Endothelial cell of umbilical vein (primary cell): ENCODE results near the gene TMEM171. TPM values are rescaled to one million over a fixed set of nuclear protein-coding genes. Genes with fewer than 3 reads are reported as not detected.

Experiments
- BruUV-seq: library from RNA; stranded (reverse); fragments of 400-500 nt; replicated peaks from 2 replicates; lab custom pipeline; 2021; lab: Mats Ljungman, UMichigan
- CTCF ChIA-PET: fragments of 300-600, 350-600 bp; sonication (Branson Sonifier 250); formaldehyde crosslinking; loops from one replicate; lab custom pipeline; 2021; ENCODE audit warnings: antibody characterized with exemption, inconsistent platforms; lab: Charles Lee
- POLR2A ChIA-PET: fragments of 300-600, 350-600 bp; sonication (Branson Sonifier 250); formaldehyde crosslinking; loops from one replicate; lab custom pipeline; 2021; ENCODE audit warnings: antibody characterized with exemption, inconsistent platforms; lab: Charles Lee
- DNase-seq: peaks from one replicate; pipeline ENCODE4 v3.0.0-alpha.2; 2011; ENCODE audit warnings: low read depth, low spot score
- FAIRE-seq: peaks from 2 replicates; lab custom pipeline; 2011; peaks lifted over from hg19 to GRCh38; lab: Jason Lieb, UNC
- H2AFZ ChIP-seq: 2 replicates; pipeline ENCODE4 v1.6.0; 2012; ENCODE audit warnings: low read depth, low read length, control low read depth, inconsistent platforms
- H3K27ac ChIP-seq: 2 replicates; pipeline ENCODE4 v1.5.1; 2011; ENCODE audit warnings: low read depth, mild to moderate bottlenecking, control low read depth, low read length, moderate library complexity; ENCODE audit not compliant: insufficient read depth
- H3K27me3 ChIP-seq, 2 experiments: 2 replicates each; pipeline versions ENCODE4 v1.6.0 to v1.6.1; 2011; ENCODE audit warnings: low read length in 2 of 2, mixed read lengths in 1 of 2; ENCODE audit not compliant: control insufficient read depth in 2 of 2, insufficient read depth in 2 of 2
- H3K36me3 ChIP-seq, 2 experiments: 2 replicates in 1 of 2; 3 replicates in 1 of 2; pipeline ENCODE4 v1.5.1; 2011; ENCODE audit warnings: low read length in 2 of 2, mild to moderate bottlenecking in 1 of 2, moderate library complexity in 1 of 2; ENCODE audit not compliant: control insufficient read depth in 2 of 2, insufficient read depth in 2 of 2; ENCODE audit errors: extremely low read depth in 1 of 2
- H3K4me1 ChIP-seq: 3 replicates; pipeline ENCODE4 v1.5.1; 2011; ENCODE audit warnings: mild to moderate bottlenecking, low read length; ENCODE audit not compliant: control insufficient read depth, insufficient read depth; ENCODE audit errors: extremely low read depth
- H3K4me2 ChIP-seq: 2 replicates; pipeline ENCODE4 v1.6.1; 2011; ENCODE audit warnings: low read length, control low read depth, mixed read lengths; ENCODE audit not compliant: insufficient read depth
- H3K4me3 ChIP-seq, 3 experiments: fragments of 200-600 bp in 1 of 3; sonication (generic), shearing (Covaris generic) in 1 of 3; replicated peaks in 1 of 3; 2 replicates each; pipeline ENCODE4 v1.5.1; 2011 to 2016; ENCODE audit warnings: control low read depth in 3 of 3, low read length in 3 of 3, mild to moderate bottlenecking in 2 of 3, inconsistent platforms in 1 of 3, low read depth in 1 of 3, moderate library complexity in 1 of 3; ENCODE audit not compliant: insufficient read depth in 1 of 3
- H3K79me2 ChIP-seq: 2 replicates; pipeline ENCODE4 v1.6.0; 2012; ENCODE audit warnings: low read length, inconsistent platforms; ENCODE audit not compliant: control insufficient read depth, insufficient read depth
- H3K9ac ChIP-seq: replicated peaks from 2 replicates; pipeline ENCODE3; 2011; ENCODE audit warnings: low read length, control low read depth; ENCODE audit not compliant: insufficient read depth; ENCODE audit errors: extremely low read depth
- H3K9me1 ChIP-seq: replicated peaks from 3 replicates; pipeline ENCODE4 v1.6.0; 2011; ENCODE audit warnings: mild to moderate bottlenecking, low read length; ENCODE audit not compliant: control insufficient read depth, insufficient read depth; ENCODE audit errors: extremely low read depth
- H3K9me3 ChIP-seq: replicated peaks from 2 replicates; pipeline ENCODE4 v1.5.1; 2012; ENCODE audit warnings: low read length, inconsistent platforms; ENCODE audit not compliant: control insufficient read depth, insufficient read depth
- H4K20me1 ChIP-seq: replicated peaks from 2 replicates; pipeline ENCODE3; 2011; ENCODE audit warnings: mild to moderate bottlenecking, low read length; ENCODE audit not compliant: control insufficient read depth, insufficient read depth; ENCODE audit errors: extremely low read depth
- EZH2 ChIP-seq: IDR thresholded peaks from 2 replicates; pipeline ENCODE4 v1.6.1; 2012; ENCODE audit warnings: borderline replicate concordance, low read depth, mild to moderate bottlenecking, moderate library complexity, low read length, inconsistent platforms; ENCODE audit not compliant: severe bottlenecking
- FOS ChIP-seq: IDR thresholded peaks from 2 replicates; pipeline ENCODE4 v1.6.1; 2011; ENCODE audit warnings: mild to moderate bottlenecking, low read length, moderate library complexity, borderline replicate concordance; ENCODE audit not compliant: insufficient read depth
- GATA2 ChIP-seq: IDR thresholded peaks from 2 replicates; pipeline ENCODE4 v1.7.0; 2011; ENCODE audit warnings: low read depth, mild to moderate bottlenecking, moderate library complexity, mixed read lengths, low read length; ENCODE audit not compliant: insufficient read length, insufficient read depth
- JUN ChIP-seq: IDR thresholded peaks from 2 replicates; pipeline ENCODE4 v1.6.1; 2011; ENCODE audit warnings: borderline replicate concordance, low read depth; ENCODE audit not compliant: insufficient read length, insufficient read depth
- MYC ChIP-seq: IDR thresholded peaks from one replicate; pipeline ENCODE4 v1.6.1; 2011; ENCODE audit warnings: mild to moderate bottlenecking, low read depth, low read length
- POLR2A ChIP-seq: IDR thresholded peaks from 2 replicates; pipeline ENCODE4 v1.6.1; 2012; ENCODE audit warnings: low read depth, mild to moderate bottlenecking, control low read depth, low read length
- POLR2AphosphoS5 ChIP-seq: IDR thresholded peaks from 2 replicates; pipeline ENCODE4 v1.6.1; 2012; ENCODE audit warnings: low read depth, mild to moderate bottlenecking, control low read depth, low read length, moderate library complexity; ENCODE audit not compliant: insufficient read depth
- dilution Hi-C: fragments of 300-500 bp; cut with MboI; formaldehyde crosslinking; loops from one replicate; pipeline ENCODE4 v1.15.0; 2019; ENCODE audit warnings: low sequenced_read_pairs; ENCODE audit not compliant: extremely low pct_ligation_motif_present
- intact Hi-C: fragments of 100-400 bp; cut with micrococcal nuclease; formaldehyde crosslinking; loops from one replicate; pipeline ENCODE4 v1.10.0; 2022
- polyA plus RNA-seq, 4 experiments: library from polyadenylated mRNA; depleted of rRNA in 3 of 4; stranded (reverse) in 3 of 4; unstranded in 1 of 4; fragments of >200 nt; gene quantifications; 2 replicates each; pipeline versions ENCODE4 v1.2.1 to v1.2.3, GENCODE V29; 2011 to 2012; ENCODE audit warnings: missing spikeins in 1 of 4
- total RNA-seq: library from RNA; stranded (reverse); gene quantifications from 2 replicates; pipeline ENCODE4 v1.2.3, GENCODE V29; 2021
- TF ChIP-seq, protein P1 (sequence below), 2 donors: IDR thresholded peaks; 1 replicate in 1 of 2; 2 replicates in 1 of 2; pipeline ENCODE4 v1.5.1; 2011; ENCODE audit warnings: low read length in 2 of 2, mild to moderate bottlenecking in 2 of 2, moderate library complexity in 2 of 2, control low read depth in 1 of 2, inconsistent platforms in 1 of 2, low read depth in 1 of 2; ENCODE audit not compliant: insufficient read depth in 1 of 2; ENCODE audit errors: extremely low read depth in 1 of 2
- TF ChIP-seq, protein P2 (sequence below): IDR thresholded peaks from 2 replicates; pipeline ENCODE4 v1.6.1; 2011; ENCODE audit not compliant: insufficient read depth, insufficient read length

TMEM171 gene
- total and polyA plus RNA-seq, 2 donors (not counting 3 experiments of a cell fraction or from before 2014, with no cell fraction given): 5.6 to 11.7 TPM

DNA sequence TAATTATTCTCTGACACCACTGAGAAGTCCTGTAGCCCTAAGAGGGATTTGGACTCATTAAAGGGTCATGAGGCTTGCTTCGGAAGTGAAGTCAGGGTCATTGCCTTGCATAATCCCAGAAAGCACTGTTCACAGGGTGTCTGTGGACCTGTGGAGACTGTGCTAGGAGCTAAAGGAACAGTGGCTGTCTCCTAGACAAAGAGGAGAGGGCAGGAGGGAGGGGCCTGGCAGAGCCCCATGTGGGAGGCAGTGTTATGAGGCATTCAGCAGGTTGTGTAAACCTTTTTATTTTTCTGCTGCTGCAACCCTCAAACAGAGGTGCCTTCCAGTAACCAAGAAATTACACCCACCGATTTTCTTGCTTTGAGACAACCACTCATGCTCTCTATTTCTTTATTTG, 55.9 kb downstream of the TMEM171 start:
- TF ChIP-seq POLR2AphosphoS5 (no peak), GATA2 (no peak), JUN (no peak), MYC (no peak), POLR2A (no peak), EZH2 (no peak), FOS (no peak)
- TF ChIP-seq, protein P1, sequence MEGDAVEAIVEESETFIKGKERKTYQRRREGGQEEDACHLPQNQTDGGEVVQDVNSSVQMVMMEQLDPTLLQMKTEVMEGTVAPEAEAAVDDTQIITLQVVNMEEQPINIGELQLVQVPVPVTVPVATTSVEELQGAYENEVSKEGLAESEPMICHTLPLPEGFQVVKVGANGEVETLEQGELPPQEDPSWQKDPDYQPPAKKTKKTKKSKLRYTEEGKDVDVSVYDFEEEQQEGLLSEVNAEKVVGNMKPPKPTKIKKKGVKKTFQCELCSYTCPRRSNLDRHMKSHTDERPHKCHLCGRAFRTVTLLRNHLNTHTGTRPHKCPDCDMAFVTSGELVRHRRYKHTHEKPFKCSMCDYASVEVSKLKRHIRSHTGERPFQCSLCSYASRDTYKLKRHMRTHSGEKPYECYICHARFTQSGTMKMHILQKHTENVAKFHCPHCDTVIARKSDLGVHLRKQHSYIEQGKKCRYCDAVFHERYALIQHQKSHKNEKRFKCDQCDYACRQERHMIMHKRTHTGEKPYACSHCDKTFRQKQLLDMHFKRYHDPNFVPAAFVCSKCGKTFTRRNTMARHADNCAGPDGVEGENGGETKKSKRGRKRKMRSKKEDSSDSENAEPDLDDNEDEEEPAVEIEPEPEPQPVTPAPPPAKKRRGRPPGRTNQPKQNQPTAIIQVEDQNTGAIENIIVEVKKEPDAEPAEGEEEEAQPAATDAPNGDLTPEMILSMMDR (IDR thresholded peaks at IDR 0.05; ENCODE audit: extremely low read depth in 1 of 2, insufficient read depth in 1 of 2, low read depth in 1 of 2, low read length in 2 of 2): no peak
- TF ChIP-seq, protein P2, sequence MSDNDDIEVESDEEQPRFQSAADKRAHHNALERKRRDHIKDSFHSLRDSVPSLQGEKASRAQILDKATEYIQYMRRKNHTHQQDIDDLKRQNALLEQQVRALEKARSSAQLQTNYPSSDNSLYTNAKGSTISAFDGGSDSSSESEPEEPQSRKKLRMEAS: no peak
- no peaks in the 10 kb centered on the region for H3K79me2 ChIP-seq
- no peak overlapping the region for H2AFZ ChIP-seq
- BruUV-seq: no TSS peak
- ChIA-PET POLR2A (no interaction called here), CTCF (interaction anchor here (1.3 to 1.8 kb wide), 3 partner anchors 13 to 40 kb away, joined by 5 to 9 read pairs (median 7); no protein-coding TSS in a partner anchor)
- intact Hi-C loops: loop anchor here (10.0 kb wide), 1 partner anchor 251 kb away; no protein-coding TSS in a partner anchor
- H3K9me3 ChIP-seq: no peaks in the 10 kb centered on the region
- no peaks in the 10 kb centered on the region for H3K9me1 ChIP-seq
- peaks cover 39 to 78% of the 10 kb centered on the region in 2 experiments for H3K27me3 ChIP-seq
- no peak overlapping the region for H3K27ac ChIP-seq
- DNase-seq (no peak), FAIRE-seq (no peak)
- H3K4me1 ChIP-seq: no peaks in the 10 kb centered on the region
- H3K4me3 ChIP-seq: no peak overlapping the region
- dilution Hi-C loops: no loop called here
- no peaks in the 10 kb centered on the region for H3K36me3 ChIP-seq
- H4K20me1 ChIP-seq: no peaks in the 10 kb centered on the region
- H3K9ac ChIP-seq: no peak overlapping the region
- H3K4me2 ChIP-seq: no peak overlapping the region
